GM20000 (cell line): ENCODE data around the gene CDX2.

ENCODE experiments used
- DNase-seq: peaks from one replicate; pipeline ENCODE4 v3.0.0; 2012; ENCODE audit warnings: low spot score
- CTCF ChIP-seq: IDR thresholded peaks from 2 replicates; pipeline ENCODE4 v1.5.1; 2012; ENCODE audit warnings: mild to moderate bottlenecking, control low read depth; ENCODE audit errors: extremely low read depth, missing control alignments

Gene CDX2

GRCh38 chr13:27963491-27963890 is 5.6 kb downstream of the CDX2 start:
- no peak for TF ChIP-seq CTCF
- DNase-seq: no peak

GRCh38 chr13:27962982-27963381 is 6.1 kb downstream of the CDX2 start:
- TF ChIP-seq CTCF: no peak
- DNase-seq: no peak

- TF ChIP-seq CTCF: no peak
- no peak for DNase-seq
Observed at GRCh38 chr13:27962128-27962841, 6.8 kb downstream of the CDX2 start.

- peak; percentile 11 for DNase-seq
- no peak for TF ChIP-seq CTCF
Observed at GRCh38 chr13:27961227-27962085, 7.7 kb downstream of the CDX2 start.

- peak; percentile 83 for DNase-seq
- TF ChIP-seq CTCF: peak; percentile 61
Observed at GRCh38 chr13:27960362-27961226, 8.5 kb downstream of the CDX2 start.

GRCh38 chr13:27959976-27960361 is 9.1 kb downstream of the CDX2 start:
- no peak for DNase-seq
- TF ChIP-seq CTCF: no peak
